Ureter (tissue), 1 donor: Measurements from ENCODE around the gene TMEM170B. TPM values are rescaled to one million over a fixed set of nuclear protein-coding genes. Genes with fewer than 3 reads are reported as not detected.

Experiments used
- DNase-seq: peaks from one replicate; pipeline ENCODE4 v3.0.0-alpha.2; 2020; ENCODE audit warnings: low spot score
- total RNA-seq: library from RNA; stranded (reverse); gene quantifications from one replicate; pipeline ENCODE4 v1.2.4, GENCODE V29; 2023
- donor health status: DM: yes; HTN: yes; CAD: no.

The TMEM170B gene
- total RNA-seq, 1 donor from 2014 or later = 2.9 TPM

DNA sequence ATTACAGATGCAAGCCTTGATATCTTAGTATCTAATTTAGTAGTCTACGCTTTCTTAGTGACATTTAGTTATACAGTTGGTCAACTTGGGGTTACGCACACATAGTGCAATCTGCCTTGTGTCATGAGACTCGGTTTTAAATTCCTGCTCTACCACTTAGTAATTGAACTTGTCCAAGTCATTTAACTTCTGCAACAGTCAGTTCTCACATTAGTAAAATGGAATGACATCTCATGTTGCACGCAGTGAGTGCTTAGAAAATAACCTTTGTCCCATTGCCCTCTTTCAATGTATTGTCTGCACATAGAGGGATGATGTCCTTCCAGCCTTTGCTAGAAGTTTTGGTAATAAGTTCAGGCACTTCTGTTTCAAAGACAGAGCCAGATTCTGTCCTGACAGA lies 48.6 kb downstream of the TMEM170B start:
- DNase-seq = no peak

- no peak for DNase-seq
Observed at GRCh38 chr6:11586536-11586935, 49.0 kb downstream of the TMEM170B start.

DNA sequence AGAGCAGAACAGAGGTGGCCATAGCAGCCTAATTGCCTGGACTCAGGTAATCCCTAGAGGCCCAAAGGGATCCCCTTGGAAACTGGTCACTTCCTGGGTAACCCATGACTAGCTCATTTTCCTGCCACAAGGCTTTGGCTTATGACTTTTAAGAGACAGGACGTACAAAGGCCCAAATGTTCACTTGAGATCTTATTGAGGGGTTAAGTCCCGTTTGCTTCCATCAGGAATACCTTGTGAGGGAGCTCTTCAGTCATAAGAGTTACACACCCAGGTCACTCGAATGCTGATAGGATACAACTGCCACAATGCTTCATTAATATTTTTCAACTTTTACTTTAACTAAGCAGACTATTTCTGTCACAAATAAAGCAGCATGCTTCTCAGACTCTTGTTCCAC lies 51.7 kb downstream of the TMEM170B start:
- no peak for DNase-seq

GRCh38 chr6:11592294-11592906 lies 54.9 kb downstream of the TMEM170B start:
- DNase-seq = no peak

DNA sequence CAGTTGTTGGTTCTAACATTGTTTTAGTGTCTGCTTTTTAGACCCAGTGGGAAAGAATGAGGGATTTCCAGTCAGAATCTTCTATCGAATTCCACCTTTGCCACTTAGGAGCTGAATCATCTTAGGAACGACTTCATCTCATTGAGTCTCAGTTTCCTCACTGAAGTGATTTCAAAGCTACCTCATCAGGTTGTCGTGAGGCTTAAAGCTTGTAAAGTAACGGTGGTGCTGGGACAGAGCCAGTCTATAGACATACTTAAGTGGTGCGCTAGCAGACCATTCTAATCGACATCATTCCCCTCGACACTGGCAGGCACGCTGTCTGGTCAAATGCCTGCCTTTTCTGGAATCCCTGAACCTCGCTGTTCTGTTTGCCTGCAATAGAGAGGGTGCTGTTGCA lies 55.5 kb downstream of the TMEM170B start:
- DNase-seq = no peak

DNA sequence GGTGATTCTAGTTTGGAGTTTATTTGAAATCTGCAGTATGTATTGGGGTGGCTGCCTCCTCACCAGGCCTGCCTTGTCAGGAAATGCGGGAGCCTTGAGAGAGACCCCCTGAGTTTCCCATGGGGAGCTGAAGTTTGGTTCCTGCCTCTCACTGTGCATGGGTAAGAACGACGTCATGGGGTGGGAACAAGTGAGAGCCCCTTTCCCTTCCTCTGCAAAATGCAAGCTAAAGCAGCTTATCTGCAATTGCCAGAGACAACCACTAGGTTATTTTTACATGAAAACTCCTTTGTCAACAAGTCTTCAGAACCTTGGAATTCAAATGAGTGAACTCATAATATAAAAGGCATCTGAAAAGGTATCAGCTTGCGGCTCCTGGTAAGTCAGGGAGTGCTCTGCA lies 58.4 kb downstream of the TMEM170B start:
- DNase-seq = no peak

GRCh38 chr6:11596640-11597237 lies 59.2 kb downstream of the TMEM170B start:
- DNase-seq = no peak

- DNase-seq = no peak
Observed at GRCh38 chr6:11598687-11599086, 61.1 kb downstream of the TMEM170B start.

- no peak for DNase-seq
Observed at GRCh38 chr6:11600251-11600650, 62.7 kb downstream of the TMEM170B start.

GRCh38 chr6:11601776-11602605 lies 64.4 kb downstream of the TMEM170B start:
- DNase-seq = no peak

GRCh38 chr6:11604215-11604614 lies 66.7 kb downstream of the TMEM170B start:
- no peak for DNase-seq

DNA sequence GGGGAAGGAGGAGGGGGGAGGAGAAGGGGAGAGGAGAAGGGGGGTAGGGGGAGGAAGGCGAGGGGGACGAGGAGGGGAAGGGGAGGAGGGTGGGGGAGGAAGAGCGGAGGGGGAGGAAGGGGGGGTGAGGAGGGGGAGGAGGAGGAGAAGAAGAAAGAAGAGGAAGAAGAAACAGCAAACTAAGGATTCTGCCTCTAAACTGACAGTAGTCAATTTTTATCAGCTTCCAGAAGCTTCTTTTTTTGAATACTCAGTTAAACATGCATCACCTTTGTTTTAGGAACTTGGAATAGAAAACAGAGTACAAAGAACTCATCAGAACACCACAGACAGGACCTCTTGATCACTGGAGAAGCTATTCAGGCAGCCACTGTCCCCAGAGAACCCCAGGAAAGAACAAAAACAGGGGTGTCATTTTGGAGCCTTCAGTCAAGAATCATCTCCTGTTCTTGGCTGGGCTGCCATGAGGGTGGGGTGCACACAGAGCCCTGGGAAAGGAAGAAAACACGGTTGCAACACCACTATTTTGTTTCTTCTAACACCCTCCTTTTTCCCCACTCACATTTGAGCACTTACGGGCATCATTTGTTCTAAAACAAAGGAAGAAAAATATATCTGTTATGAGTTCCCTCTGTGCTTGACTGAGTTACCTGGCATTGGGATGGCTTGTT lies 67.4 kb downstream of the TMEM170B start:
- DNase-seq = no peak

- no peak for DNase-seq
Observed at GRCh38 chr6:11605507-11605905, 68.0 kb downstream of the TMEM170B start.

DNA sequence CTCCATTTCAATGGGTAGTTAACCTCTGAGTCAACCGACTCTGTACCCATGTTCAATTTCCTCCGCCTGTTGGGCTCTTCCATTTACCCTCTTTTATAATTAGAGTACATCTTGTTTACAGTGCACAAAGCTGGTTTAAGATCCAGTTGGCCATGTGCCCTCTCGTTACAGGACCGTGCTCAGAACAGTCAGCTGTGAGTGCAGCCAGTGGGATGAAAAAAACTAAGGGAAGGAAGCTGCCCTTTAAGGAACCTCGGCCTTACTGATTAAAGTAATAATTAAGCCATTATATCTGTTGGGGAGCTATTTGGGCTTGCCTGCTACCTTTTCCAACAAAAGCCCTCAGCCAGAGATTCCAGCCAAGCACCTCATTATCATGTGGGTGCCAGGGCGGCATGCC lies 68.8 kb downstream of the TMEM170B start:
- no peak for DNase-seq

DNA sequence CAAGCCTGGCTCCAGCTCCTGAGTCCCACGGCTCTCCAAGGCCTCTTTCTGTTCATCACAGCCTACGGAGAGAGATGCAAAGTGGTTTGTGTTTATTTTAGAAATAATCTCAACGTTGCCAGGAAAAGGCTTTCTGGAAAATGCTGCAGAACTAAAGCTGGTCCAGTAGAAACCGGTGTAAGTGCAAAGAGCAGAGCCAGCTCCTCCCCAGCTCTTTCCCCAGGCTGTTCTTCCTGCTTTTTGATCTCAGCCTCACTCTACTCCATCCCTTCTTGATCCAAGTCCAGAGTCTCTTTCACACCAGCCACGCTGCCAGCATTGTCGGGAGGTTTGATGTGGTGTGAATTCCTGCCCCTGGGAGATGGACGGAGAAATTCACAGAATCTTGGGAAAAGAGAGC lies 69.8 kb downstream of the TMEM170B start:
- no peak for DNase-seq

DNA sequence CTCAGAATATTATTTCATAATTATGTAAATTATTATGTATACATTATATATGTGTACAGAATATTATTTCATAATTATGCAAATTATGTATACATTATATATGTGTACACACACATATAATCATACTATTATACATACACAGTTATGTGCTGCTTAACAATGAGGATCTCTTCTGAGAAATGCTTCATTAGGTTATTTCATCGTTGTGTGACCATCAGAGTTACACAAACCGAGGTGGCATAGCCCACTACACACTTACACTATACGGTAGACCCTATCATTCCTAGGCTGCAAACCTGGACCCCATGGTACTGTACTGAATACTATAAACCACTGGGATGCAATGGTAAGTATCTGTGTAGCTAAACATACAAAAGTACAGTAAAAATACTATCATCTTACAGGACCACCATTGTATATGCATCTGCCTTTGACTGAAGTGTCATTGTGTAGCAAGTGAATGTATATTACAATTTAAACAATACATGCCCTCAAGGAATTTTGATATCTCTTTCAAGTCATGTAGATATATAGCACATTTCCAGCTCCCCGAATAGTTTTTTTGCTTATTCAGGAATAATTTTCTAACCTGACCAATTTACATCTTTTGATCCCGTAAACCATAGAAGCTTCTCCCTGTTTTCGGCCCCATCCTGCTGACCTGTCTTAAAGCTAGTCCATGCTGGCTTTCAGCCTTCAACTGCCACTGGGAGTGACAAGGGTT lies 71.2 kb downstream of the TMEM170B start:
- DNase-seq = no peak

GRCh38 chr6:11609324-11610071 lies 71.9 kb downstream of the TMEM170B start:
- no peak for DNase-seq

GRCh38 chr6:11613336-11613735 lies 75.8 kb downstream of the TMEM170B start:
- DNase-seq = no peak

- DNase-seq = no peak
Observed at GRCh38 chr6:11613858-11614257, 76.3 kb downstream of the TMEM170B start.

DNA sequence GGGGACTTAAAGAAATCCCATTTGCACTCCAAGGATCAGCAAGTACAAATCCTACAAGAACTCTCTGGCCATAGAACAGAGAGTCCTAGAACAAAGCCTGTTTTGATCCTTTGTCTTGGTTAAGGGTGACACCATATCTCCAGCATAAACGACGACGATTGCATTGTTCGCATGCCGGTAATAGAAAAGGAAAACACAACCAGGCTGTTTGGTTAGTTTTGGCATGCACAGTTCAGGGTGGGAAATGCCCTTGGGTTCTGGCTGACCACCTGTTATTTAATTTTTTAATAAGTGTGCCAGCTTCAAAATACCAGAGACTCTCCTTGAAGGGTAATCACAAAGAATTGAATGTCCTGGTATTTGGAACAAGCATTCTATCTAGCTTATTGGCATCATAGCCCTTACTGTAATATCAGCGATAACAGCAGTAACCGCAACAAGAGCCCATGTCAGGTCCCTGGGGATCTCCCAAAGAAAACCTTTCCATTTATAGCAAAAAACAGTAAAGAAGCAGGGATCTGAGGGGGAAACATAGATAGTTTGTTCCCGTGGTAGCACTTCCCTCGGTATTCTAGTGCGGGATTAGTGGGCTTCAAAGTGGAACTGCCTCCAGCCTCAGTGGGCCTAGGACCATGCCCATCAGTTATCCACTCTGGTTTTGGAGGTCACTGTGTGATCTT lies 77.1 kb downstream of the TMEM170B start:
- DNase-seq = no peak

DNA sequence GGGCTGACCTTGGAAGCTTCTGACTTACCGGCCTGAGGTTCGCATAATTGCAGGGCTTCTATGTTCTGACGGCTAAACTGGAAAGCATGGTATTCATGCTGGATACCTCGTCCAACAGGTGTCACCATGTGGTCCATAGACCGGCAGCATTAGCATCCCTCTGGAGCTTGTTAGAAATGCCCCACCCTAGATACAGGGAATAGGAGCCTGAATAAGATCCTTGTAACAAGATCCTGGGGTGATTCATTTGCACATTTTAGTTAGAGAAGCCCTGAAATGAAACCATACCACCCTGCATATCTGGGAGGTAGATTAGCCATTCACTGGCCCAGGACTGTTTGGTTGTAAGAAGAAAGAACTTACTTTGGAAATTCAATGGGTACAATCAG lies 77.7 kb downstream of the TMEM170B start:
- no peak for DNase-seq
